ENCODE results near the gene C2CD5.

- TF ChIP-seq, protein P1, sequence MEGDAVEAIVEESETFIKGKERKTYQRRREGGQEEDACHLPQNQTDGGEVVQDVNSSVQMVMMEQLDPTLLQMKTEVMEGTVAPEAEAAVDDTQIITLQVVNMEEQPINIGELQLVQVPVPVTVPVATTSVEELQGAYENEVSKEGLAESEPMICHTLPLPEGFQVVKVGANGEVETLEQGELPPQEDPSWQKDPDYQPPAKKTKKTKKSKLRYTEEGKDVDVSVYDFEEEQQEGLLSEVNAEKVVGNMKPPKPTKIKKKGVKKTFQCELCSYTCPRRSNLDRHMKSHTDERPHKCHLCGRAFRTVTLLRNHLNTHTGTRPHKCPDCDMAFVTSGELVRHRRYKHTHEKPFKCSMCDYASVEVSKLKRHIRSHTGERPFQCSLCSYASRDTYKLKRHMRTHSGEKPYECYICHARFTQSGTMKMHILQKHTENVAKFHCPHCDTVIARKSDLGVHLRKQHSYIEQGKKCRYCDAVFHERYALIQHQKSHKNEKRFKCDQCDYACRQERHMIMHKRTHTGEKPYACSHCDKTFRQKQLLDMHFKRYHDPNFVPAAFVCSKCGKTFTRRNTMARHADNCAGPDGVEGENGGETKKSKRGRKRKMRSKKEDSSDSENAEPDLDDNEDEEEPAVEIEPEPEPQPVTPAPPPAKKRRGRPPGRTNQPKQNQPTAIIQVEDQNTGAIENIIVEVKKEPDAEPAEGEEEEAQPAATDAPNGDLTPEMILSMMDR (IDR thresholded peaks at IDR 0.05) = no peak
- TF ChIP-seq POLR2A (IDR thresholded peaks at IDR 0.05) = no peak
Observed at GRCh38 chr12:22473212-22473611, 71.1 kb downstream of the C2CD5 start.
